CD4-positive, alpha-beta T cell treated with Interleukin-17A for 4 hours (primary cell): ENCODE data around the gene FIGNL1.

Source experiments
- DNase-seq: peaks from one replicate; pipeline ENCODE4 v3.0.0-alpha.2; 2020; ENCODE audit warnings: mixed read lengths

The FIGNL1 gene

GRCh38 chr7:50449881-50450589, at the start of gene FIGNL1:
TSS of gene FIGNL1 (minus strand) at chr7:50450350. CDS start at chr7:50447287, 3,063 bp downstream.
- peak; percentile 90 for DNase-seq

- DNase-seq = no peak
These were observed 48.9 kb upstream of the FIGNL1 start for GRCh38 chr7:50499092-50499491.

- DNase-seq = no peak
These were observed 47.8 kb upstream of the FIGNL1 start for GRCh38 chr7:50497968-50498367.

- no peak for DNase-seq
These were observed 47.0 kb upstream of the FIGNL1 start for GRCh38 chr7:50497068-50497642.

GRCh38 chr7:50496569-50496968, 46.4 kb upstream of the FIGNL1 start:
- DNase-seq = no peak

- no peak for DNase-seq
These were observed 45.6 kb upstream of the FIGNL1 start for GRCh38 chr7:50495746-50496145.

GRCh38 chr7:50492770-50493519, 42.8 kb upstream of the FIGNL1 start:
- no peak for DNase-seq

- DNase-seq = no peak
These were observed 41.8 kb upstream of the FIGNL1 start for GRCh38 chr7:50491943-50492342.

- DNase-seq = no peak
These were observed 41.1 kb upstream of the FIGNL1 start for GRCh38 chr7:50491209-50491608.

- no peak for DNase-seq
These were observed 38.2 kb upstream of the FIGNL1 start for GRCh38 chr7:50488379-50488778.

GRCh38 chr7:50486512-50486911, 36.4 kb upstream of the FIGNL1 start:
- no peak for DNase-seq

- DNase-seq = no peak
These were observed 31.7 kb upstream of the FIGNL1 start for GRCh38 chr7:50481867-50482266.

- DNase-seq = no peak
These were observed 30.6 kb upstream of the FIGNL1 start for GRCh38 chr7:50480797-50481196.

GRCh38 chr7:50479743-50480517, 29.8 kb upstream of the FIGNL1 start:
- DNase-seq = no peak

- DNase-seq = no peak
These were observed 27.5 kb upstream of the FIGNL1 start for GRCh38 chr7:50477640-50478039.

GRCh38 chr7:50476953-50477625, 26.9 kb upstream of the FIGNL1 start:
- no peak for DNase-seq

GRCh38 chr7:50475340-50475739, 25.2 kb upstream of the FIGNL1 start:
- no peak for DNase-seq

- no peak for DNase-seq
These were observed 24.4 kb upstream of the FIGNL1 start for GRCh38 chr7:50474382-50475160.

GRCh38 chr7:50473531-50473930, 23.4 kb upstream of the FIGNL1 start:
- DNase-seq = no peak

GRCh38 chr7:50472427-50472826, 22.3 kb upstream of the FIGNL1 start:
- no peak for DNase-seq

GRCh38 chr7:50471970-50472369, 21.8 kb upstream of the FIGNL1 start:
- no peak for DNase-seq
